ENCODE data around the gene RASD2.

RASD2 gene

GRCh38 chr22:35546886-35547285, 6.3 kb downstream of the RASD2 start:
- no peak for FAIRE-seq
- TF ChIP-seq TAF1 (IDR thresholded peaks at IDR 0.05; ENCODE audit: low read depth, low read length) (no peak), POLR2A (IDR thresholded peaks at IDR 0.05; ENCODE audit: low read depth, low read length) (no peak), POLR2AphosphoS5 (IDR thresholded peaks at IDR 0.05; ENCODE audit: low read depth, low read length) (no peak), PAX5 (IDR thresholded peaks at IDR 0.05; ENCODE audit: insufficient read depth, low read length, severe bottlenecking) (no peak), SPI1 (IDR thresholded peaks at IDR 0.05; ENCODE audit: low read depth, low read length) (no peak), POU2F2 (IDR thresholded peaks at IDR 0.05; ENCODE audit: low read depth, low read length) (no peak)

DNA sequence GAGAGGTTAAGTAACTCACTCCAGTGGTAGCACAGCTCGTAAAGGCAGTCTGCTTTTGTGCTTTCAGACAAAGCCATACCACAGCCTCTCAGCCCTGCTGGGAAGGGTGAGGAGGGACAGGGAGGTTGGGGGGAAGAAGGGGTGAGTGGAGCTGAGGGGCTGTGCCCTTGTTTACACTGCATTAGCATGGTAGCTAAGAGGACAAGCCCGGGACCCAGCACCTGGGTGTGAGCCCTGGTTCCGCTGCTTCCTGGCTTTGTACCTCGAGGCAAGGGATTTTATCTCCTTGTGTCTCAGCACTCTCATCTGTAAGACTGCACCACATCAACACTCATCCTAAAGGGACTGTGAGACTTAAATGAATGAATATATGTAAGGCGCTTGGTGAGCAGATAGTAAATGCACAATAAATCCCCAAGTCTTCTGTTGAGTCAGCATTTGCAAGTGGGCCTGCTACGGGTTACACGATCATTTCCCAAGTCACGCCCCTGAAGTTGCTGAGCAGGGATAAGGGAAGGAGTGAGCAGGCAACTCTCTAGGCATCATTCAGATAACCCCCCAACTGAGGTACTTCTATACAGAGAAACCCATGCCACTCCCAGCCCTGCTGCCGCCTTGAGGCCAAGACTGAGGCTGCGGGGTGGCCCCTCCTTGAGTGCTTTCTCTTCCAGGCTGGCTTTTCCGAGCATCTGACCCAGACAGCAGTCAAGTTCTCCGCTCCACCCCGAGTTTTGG, 7.5 kb downstream of the RASD2 start:
- TF ChIP-seq POU2F2 (IDR thresholded peaks at IDR 0.05; ENCODE audit: low read depth, low read length): no peak
- FAIRE-seq (no peak), DNase-seq (ENCODE audit: insufficient read length, low spot score) (no peak)

More at GRCh38 chr22:35546886-35547285, 6.3 kb downstream of the RASD2 start:
- no peak for DNase-seq (ENCODE audit: insufficient read length, low spot score)

- DNase-seq (ENCODE audit: insufficient read length, low spot score): no peak
- no peak for FAIRE-seq
- TF ChIP-seq POLR2AphosphoS5 (IDR thresholded peaks at IDR 0.05; ENCODE audit: low read depth, low read length): no peak
- no peak for TF ChIP-seq SPI1 (IDR thresholded peaks at IDR 0.05; ENCODE audit: low read depth, low read length)
- TF ChIP-seq PAX5 (IDR thresholded peaks at IDR 0.05; ENCODE audit: insufficient read depth, low read length, severe bottlenecking): no peak
- no peak for TF ChIP-seq POLR2A (IDR thresholded peaks at IDR 0.05; ENCODE audit: low read depth, low read length)
- TF ChIP-seq POU2F2 (IDR thresholded peaks at IDR 0.05; ENCODE audit: low read depth, low read length): no peak
- TF ChIP-seq TAF1 (IDR thresholded peaks at IDR 0.05; ENCODE audit: low read depth, low read length): no peak
These were observed 8.1 kb downstream of the RASD2 start for GRCh38 chr22:35548722-35549112.

DNA sequence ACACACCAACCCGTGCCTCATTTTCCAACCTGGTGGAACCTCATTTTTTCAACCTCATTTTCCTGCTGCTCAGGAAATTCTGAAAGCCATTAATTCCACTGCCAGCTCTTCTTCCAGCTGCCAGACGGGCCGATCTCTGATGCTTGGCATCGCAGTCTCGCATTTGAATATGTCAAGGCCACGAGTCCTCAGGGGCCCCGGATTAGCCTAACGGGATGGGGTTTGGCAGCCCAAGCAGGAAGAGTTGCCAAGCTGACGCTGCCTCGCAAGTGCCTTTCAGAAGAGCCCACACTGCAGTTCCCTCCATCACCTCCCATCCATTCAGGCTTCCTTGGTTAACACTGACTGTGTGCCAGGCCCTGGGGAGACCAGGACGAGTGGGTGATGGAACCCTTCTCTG, 8.7 kb downstream of the RASD2 start:
- TF ChIP-seq POLR2AphosphoS5 (IDR thresholded peaks at IDR 0.05; ENCODE audit: low read depth, low read length) (no peak), TAF1 (IDR thresholded peaks at IDR 0.05; ENCODE audit: low read depth, low read length) (no peak), POLR2A (IDR thresholded peaks at IDR 0.05; ENCODE audit: low read depth, low read length) (no peak), SPI1 (IDR thresholded peaks at IDR 0.05; ENCODE audit: low read depth, low read length) (no peak), POU2F2 (IDR thresholded peaks at IDR 0.05; ENCODE audit: low read depth, low read length) (no peak), PAX5 (IDR thresholded peaks at IDR 0.05; ENCODE audit: insufficient read depth, low read length, severe bottlenecking) (no peak)
- no peak for FAIRE-seq

GRCh38 chr22:35551549-35552177, 11.0 kb downstream of the RASD2 start:
- no peak for TF ChIP-seq POLR2A (IDR thresholded peaks at IDR 0.05; ENCODE audit: low read depth, low read length)
- TF ChIP-seq TAF1 (IDR thresholded peaks at IDR 0.05; ENCODE audit: low read depth, low read length): no peak
- no peak for TF ChIP-seq POLR2AphosphoS5 (IDR thresholded peaks at IDR 0.05; ENCODE audit: low read depth, low read length)
- TF ChIP-seq POU2F2 (IDR thresholded peaks at IDR 0.05; ENCODE audit: low read depth, low read length): no peak
- TF ChIP-seq PAX5 (IDR thresholded peaks at IDR 0.05; ENCODE audit: insufficient read depth, low read length, severe bottlenecking): no peak
- TF ChIP-seq SPI1 (IDR thresholded peaks at IDR 0.05; ENCODE audit: low read depth, low read length): no peak
- FAIRE-seq (no peak), DNase-seq (ENCODE audit: insufficient read length, low spot score) (no peak)

More for the DNA sequence above, 8.7 kb downstream of the RASD2 start:
- no peak for DNase-seq (ENCODE audit: insufficient read length, low spot score)

DNA sequence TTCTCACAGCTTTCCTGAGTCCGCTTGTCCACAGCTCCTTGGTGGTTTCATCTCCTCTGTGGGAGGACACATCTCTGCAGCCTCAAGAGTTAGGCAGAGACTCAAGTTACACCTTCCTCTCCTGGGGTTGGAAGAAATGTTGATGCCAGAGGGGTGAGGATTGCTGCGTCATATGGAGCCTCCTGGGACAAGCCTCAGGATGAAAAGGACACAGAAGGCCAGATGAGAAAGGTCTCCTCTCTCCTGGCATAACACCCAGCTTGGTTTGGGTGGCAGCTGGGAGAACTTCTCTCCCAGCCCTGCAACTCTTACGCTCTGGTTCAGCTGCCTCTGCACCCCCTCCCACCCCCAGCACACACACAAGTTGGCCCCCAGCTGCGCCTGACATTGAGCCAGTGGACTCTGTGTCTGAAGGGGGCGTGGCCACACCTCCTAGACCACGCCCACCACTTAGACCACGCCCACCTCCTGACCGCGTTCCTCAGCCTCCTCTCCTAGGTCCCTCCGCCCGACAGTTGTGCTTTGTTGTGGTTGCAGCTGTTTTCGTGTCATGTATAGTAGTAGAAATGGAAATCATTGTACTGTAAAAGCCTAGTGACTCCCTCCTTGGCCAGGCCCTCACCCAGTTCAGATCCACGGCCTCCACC, 11.7 kb downstream of the RASD2 start:
- FAIRE-seq: peak; percentile 80
- TF ChIP-seq POLR2A (IDR thresholded peaks at IDR 0.05; ENCODE audit: low read depth, low read length) (no peak), POU2F2 (IDR thresholded peaks at IDR 0.05; ENCODE audit: low read depth, low read length) (no peak), TAF1 (IDR thresholded peaks at IDR 0.05; ENCODE audit: low read depth, low read length) (no peak), SPI1 (IDR thresholded peaks at IDR 0.05; ENCODE audit: low read depth, low read length) (no peak), PAX5 (IDR thresholded peaks at IDR 0.05; ENCODE audit: insufficient read depth, low read length, severe bottlenecking) (no peak), POLR2AphosphoS5 (IDR thresholded peaks at IDR 0.05; ENCODE audit: low read depth, low read length) (no peak)
- peak; percentile 92 for DNase-seq (ENCODE audit: insufficient read length, low spot score)

- DNase-seq (ENCODE audit: insufficient read length, low spot score) (no peak), FAIRE-seq (no peak)
- TF ChIP-seq POLR2A (IDR thresholded peaks at IDR 0.05; ENCODE audit: low read depth, low read length) (no peak), POLR2AphosphoS5 (IDR thresholded peaks at IDR 0.05; ENCODE audit: low read depth, low read length) (no peak), POU2F2 (IDR thresholded peaks at IDR 0.05; ENCODE audit: low read depth, low read length) (no peak)
These were observed 12.2 kb downstream of the RASD2 start for GRCh38 chr22:35552846-35553245.

DNA sequence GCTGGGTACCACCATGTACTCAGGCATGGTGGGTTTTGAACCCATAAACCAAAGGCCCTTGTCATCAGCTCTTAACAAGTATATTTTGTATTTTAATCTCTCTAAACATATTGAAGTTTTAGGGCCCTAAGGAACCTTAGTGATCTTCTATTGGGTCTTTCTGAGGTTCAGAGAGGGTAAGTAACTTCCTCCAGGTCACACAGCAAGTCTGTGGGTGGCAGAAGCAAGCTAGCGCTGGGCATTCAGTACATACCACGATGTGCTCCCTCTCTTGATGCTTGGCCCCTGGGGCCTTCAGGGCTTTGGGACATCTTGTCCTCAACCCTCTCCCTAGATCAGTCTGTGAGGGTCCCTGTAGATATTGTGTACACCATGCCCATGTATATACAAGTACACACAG, 12.7 kb downstream of the RASD2 start:
- FAIRE-seq (no peak), DNase-seq (ENCODE audit: insufficient read length, low spot score) (no peak)
- TF ChIP-seq POLR2A (IDR thresholded peaks at IDR 0.05; ENCODE audit: low read depth, low read length) (no peak), POLR2AphosphoS5 (IDR thresholded peaks at IDR 0.05; ENCODE audit: low read depth, low read length) (no peak), SPI1 (IDR thresholded peaks at IDR 0.05; ENCODE audit: low read depth, low read length) (no peak), PAX5 (IDR thresholded peaks at IDR 0.05; ENCODE audit: insufficient read depth, low read length, severe bottlenecking) (no peak), POU2F2 (IDR thresholded peaks at IDR 0.05; ENCODE audit: low read depth, low read length) (no peak), TAF1 (IDR thresholded peaks at IDR 0.05; ENCODE audit: low read depth, low read length) (no peak)

DNA sequence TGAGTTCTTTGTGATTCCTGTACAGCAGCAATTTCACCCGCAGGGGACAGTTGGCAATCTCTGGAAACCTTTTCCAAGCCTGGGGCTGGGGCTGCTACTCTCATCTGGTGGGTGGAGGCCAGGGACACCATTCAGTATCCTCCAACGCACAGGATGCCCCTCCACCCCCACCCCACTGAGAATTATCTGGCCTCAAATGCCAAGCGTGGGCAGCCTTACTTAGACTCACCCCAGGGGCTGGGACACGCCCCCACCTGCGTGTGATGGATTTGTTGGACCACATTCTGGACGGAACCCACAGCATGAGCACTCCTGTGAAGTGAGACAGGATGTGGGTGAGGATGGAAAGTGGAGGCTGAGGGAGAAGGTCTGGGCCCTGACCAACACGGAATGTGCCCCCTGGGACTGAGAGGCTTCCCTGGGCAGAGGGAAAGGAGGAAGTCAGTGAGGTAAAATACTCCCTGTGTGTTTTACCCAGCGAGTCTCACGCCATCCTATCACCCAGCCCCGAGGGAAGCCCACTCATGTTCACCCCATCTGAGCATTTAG, 13.7 kb downstream of the RASD2 start:
- DNase-seq (ENCODE audit: insufficient read length, low spot score) (no peak), FAIRE-seq (no peak)

More for the DNA sequence above, 13.7 kb downstream of the RASD2 start:
- no peak for TF ChIP-seq POU2F2 (IDR thresholded peaks at IDR 0.05; ENCODE audit: low read depth, low read length)
- TF ChIP-seq POLR2AphosphoS5 (IDR thresholded peaks at IDR 0.05; ENCODE audit: low read depth, low read length): no peak
- no peak for TF ChIP-seq TAF1 (IDR thresholded peaks at IDR 0.05; ENCODE audit: low read depth, low read length)
- no peak for TF ChIP-seq POLR2A (IDR thresholded peaks at IDR 0.05; ENCODE audit: low read depth, low read length)
- no peak for TF ChIP-seq PAX5 (IDR thresholded peaks at IDR 0.05; ENCODE audit: insufficient read depth, low read length, severe bottlenecking)
